GM23338 (cell line): ENCODE results near the gene S1PR3. TPM values are rescaled to one million over a fixed set of nuclear protein-coding genes. Genes with fewer than 3 reads are reported as not detected.

Experiments
- ATAC-seq: fragments of 200-7000 bp; cut with Tn5 transposase; 3 replicates; pipeline ENCODE4 v1.9.1; 2020
- DNase-seq: peaks from one replicate; pipeline ENCODE4 v3.0.0-alpha.2; 2015; ENCODE audit warnings: low spot score
- H2AFZ ChIP-seq: fragments of 200-600 bp; sonication (generic); 2 replicates; pipeline ENCODE4 v1.8.0; 2016; ENCODE audit warnings: antibody characterized with exemption, mild to moderate bottlenecking, moderate library complexity
- H3F3A ChIP-seq: fragments of 200-600 bp; sonication (generic); replicated peaks from 2 replicates; pipeline ENCODE4 v1.8.0; 2017; ENCODE audit warnings: antibody characterized with exemption, mixed run types, low read depth
- H3K27ac ChIP-seq: fragments of 200-600 bp; sonication (generic); 2 replicates; pipeline ENCODE4 v1.6.1; 2016; ENCODE audit warnings: low read depth
- H3K27me3 ChIP-seq: fragments of 200-600 bp; sonication (generic); 2 replicates; pipeline ENCODE4 v1.8.0; 2016; ENCODE audit warnings: mild to moderate bottlenecking, mixed run types, moderate library complexity; ENCODE audit not compliant: insufficient read depth
- H3K36me3 ChIP-seq: fragments of 200-600 bp; sonication (generic); 2 replicates; pipeline ENCODE4 v1.8.0; 2016; ENCODE audit warnings: mild to moderate bottlenecking; ENCODE audit not compliant: insufficient read depth
- H3K4me1 ChIP-seq: fragments of 200-600 bp; sonication (generic); 2 replicates; pipeline ENCODE4 v1.8.0; 2016; ENCODE audit warnings: mild to moderate bottlenecking, moderate library complexity; ENCODE audit not compliant: insufficient read depth
- H3K4me2 ChIP-seq: fragments of 200-600 bp; sonication (generic); 2 replicates; pipeline ENCODE4 v1.7.1; 2017; ENCODE audit warnings: mixed run types
- H3K4me3 ChIP-seq: fragments of 200-600 bp; sonication (generic); 2 replicates; pipeline ENCODE4 v1.6.1; 2016; ENCODE audit warnings: mixed run types
- H3K79me2 ChIP-seq: fragments of 200-600 bp; sonication (generic); replicated peaks from 2 replicates; pipeline ENCODE4 v1.8.0; 2017; ENCODE audit warnings: mild to moderate bottlenecking; ENCODE audit not compliant: insufficient read depth
- H3K9me2 ChIP-seq: fragments of 200-600 bp; sonication (generic); 2 replicates; pipeline ENCODE4 v1.8.0; 2017; ENCODE audit not compliant: insufficient read depth
- H4K20me1 ChIP-seq: fragments of 200-600 bp; sonication (generic); replicated peaks from 2 replicates; pipeline ENCODE4 v1.8.0; 2017; ENCODE audit warnings: mild to moderate bottlenecking; ENCODE audit not compliant: insufficient read depth
- H3K27ac Mint-ChIP-seq: 2 replicates; pipeline ENCODE4 v1.8.0; 2020; ENCODE audit warnings: inconsistent platforms, mild to moderate bottlenecking, moderate library complexity, mixed read lengths
- H3K27me3 Mint-ChIP-seq: 3 replicates; pipeline ENCODE4 v1.8.0; 2022; ENCODE audit warnings: low read depth, mild to moderate bottlenecking, moderate library complexity, mixed read lengths, inconsistent platforms; ENCODE audit not compliant: insufficient read depth, poor library complexity
- H3K36me3 Mint-ChIP-seq: 3 replicates; pipeline ENCODE4 v1.8.0; 2021; ENCODE audit warnings: low read depth, mild to moderate bottlenecking, inconsistent platforms, moderate library complexity, mixed read lengths
- H3K4me1 Mint-ChIP-seq: 3 replicates; pipeline ENCODE4 v1.8.0; 2020; ENCODE audit warnings: mild to moderate bottlenecking, inconsistent platforms, mixed read lengths
- H3K4me3 Mint-ChIP-seq: 3 replicates; pipeline ENCODE4 v1.8.0; 2021; ENCODE audit warnings: moderate library complexity, mild to moderate bottlenecking, inconsistent platforms, mixed read lengths
- H3K9me3 Mint-ChIP-seq: 3 replicates; pipeline ENCODE4 v1.8.0; 2020; ENCODE audit warnings: moderate library complexity, mild to moderate bottlenecking, inconsistent platforms, mixed read lengths
- CREB1 ChIP-seq: fragments of 250-450 bp; sonication (Bioruptor Pico); IDR thresholded peaks from 2 replicates; pipeline ENCODE4 v1.5.0; 2020; ENCODE audit warnings: low read depth, mild to moderate bottlenecking, moderate library complexity
- CTCF ChIP-seq, 2 experiments: fragments of 200-600 bp in 1 of 2; sonication (generic) in 1 of 2; conservative IDR thresholded peaks; 2 replicates each; pipeline versions ENCODE4 v1.5.1 to v1.6.1; 2016 to 2017; ENCODE audit warnings: antibody characterized with exemption in 2 of 2, low read depth in 2 of 2, mild to moderate bottlenecking in 2 of 2, moderate library complexity in 1 of 2
- JUNB ChIP-seq: IDR thresholded peaks from one replicate; pipeline ENCODE4 v1.6.1; 2016; ENCODE audit warnings: antibody characterized with exemption; ENCODE audit not compliant: unreplicated experiment
- POLR2AphosphoS5 ChIP-seq: IDR thresholded peaks from 2 replicates; pipeline ENCODE4 v1.6.1; 2016; ENCODE audit warnings: antibody characterized with exemption, low read depth
- REST ChIP-seq: IDR thresholded peaks from one replicate; pipeline ENCODE4 v1.6.1; 2018; ENCODE audit warnings: antibody characterized with exemption; ENCODE audit not compliant: unreplicated experiment
- STAT1 ChIP-seq: IDR thresholded peaks from one replicate; pipeline ENCODE4 v1.6.1; 2016; ENCODE audit warnings: antibody characterized with exemption; ENCODE audit not compliant: unreplicated experiment
- ZNF114 ChIP-seq: fragments of 250-450 bp; sonication (Bioruptor Pico); IDR thresholded peaks from 2 replicates; pipeline ENCODE4 v1.5.0; 2020; ENCODE audit warnings: mild to moderate bottlenecking, moderate library complexity
- ZNF331 ChIP-seq: fragments of 250-450 bp; sonication (Bioruptor Pico); IDR thresholded peaks from 2 replicates; pipeline ENCODE4 v1.5.0; 2020; ENCODE audit warnings: low read depth, mild to moderate bottlenecking, moderate library complexity
- ZNF462 ChIP-seq: fragments of 250-450 bp; sonication (Bioruptor Pico); IDR thresholded peaks from 2 replicates; pipeline ENCODE4 v1.5.0; 2020; ENCODE audit warnings: mild to moderate bottlenecking, moderate library complexity
- polyA plus RNA-seq: library from polyadenylated mRNA; unstranded; fragments of >200 nt; fragmentation: Nextera tagmentation; extraction: Ambion mirVana; gene quantifications from 2 replicates; pipeline ENCODE4 v1.2.1, GENCODE V29; 2016
- total RNA-seq: library from RNA; depleted of rRNA; stranded (reverse); fragments of >200 nt; shearing (Covaris generic); gene quantifications from 2 replicates; pipeline ENCODE4 v1.2.3, GENCODE V29; 2014

Gene S1PR3
- total and polyA plus RNA-seq, 2 experiments from 2014 or later: 2.1 to 7.6 TPM

- TF ChIP-seq CTCF (conservative IDR thresholded peaks at IDR 0.05; ENCODE audit: low read depth in 2 of 2) (no peak), POLR2AphosphoS5 (no peak), ZNF114 (CRISPR knock-in tag) (no peak), JUNB (no peak), ZNF331 (CRISPR knock-in tag) (no peak), REST (no peak)
Measured at GRCh38 chr9:89020754-89021153, 29.5 kb downstream of the S1PR3 start (continued).

- Mint-ChIP-seq H3K36me3 (peaks cover 13% of the 10 kb centered on the region), H3K4me3 (no peak overlapping the region; the same call in 2 of the 3 replicates), H3K27me3 (peaks cover 10% of the 10 kb centered on the region), H3K4me1 (peaks cover 17% of the 10 kb centered on the region), H3K9me3 (peaks cover 9% of the 10 kb centered on the region), H3K27ac (peak overlapping the region; percentile 16; the same call in 1 of the 2 replicates)
- Histone ChIP-seq H4K20me1 (no peaks in the 10 kb centered on the region), H3K4me3 (no peak overlapping the region), H3K36me3 (no peaks in the 10 kb centered on the region), H3K79me2 (no peaks in the 10 kb centered on the region), H3F3A (no peaks in the 10 kb centered on the region), H3K4me2 (no peak overlapping the region), H3K4me1 (0 out of 2 replicates have a peak, but pooled peaks cover 6% of the 10 kb centered on the region), H3K9me2 (peaks cover 9% of the 10 kb centered on the region; the same call in 1 of the 2 replicates), H2AFZ (no peak overlapping the region), H3K27ac (no peak overlapping the region), H3K27me3 (no peaks in the 10 kb centered on the region)
- DNase-seq (no peak), ATAC-seq (no peak)
- TF ChIP-seq POLR2AphosphoS5 (no peak), ZNF462 (CRISPR knock-in tag) (no peak), REST (no peak), ZNF331 (CRISPR knock-in tag) (no peak), STAT1 (no peak), CREB1 (CRISPR knock-in tag) (no peak)
Measured at GRCh38 chr9:89021154-89021803, 30.0 kb downstream of the S1PR3 start.
